ENCODE measurements around the gene BLVRB. TPM values are rescaled to one million over a fixed set of nuclear protein-coding genes. Genes with fewer than 3 reads are reported as not detected.

BLVRB gene
- polyA plus RNA-seq, 2 of the 4 experiments (the other 2 are of a cell fraction): 202 to 280 TPM

- POLR2A ChIA-PET: interaction anchor here (1.1 to 6.2 kb wide), 2 partner anchors 8 to 15 kb away, joined by 4 to 47 read pairs; partner anchors contain the start of gene SERTAD1
- Histone ChIP-seq H3K4me3 (no peak overlapping the region), H3K4me2 (no peak overlapping the region), H3K4me1 (peaks cover 21% of the 10 kb centered on the region), H3K9me3 (no peaks in the 10 kb centered on the region), H3K27ac (no peak overlapping the region; a peak in 1 of 6 replicates)
- ATAC-seq (no peak), FAIRE-seq (no peak), DNase-seq (ENCODE audit: low read depth in 1 of 2, low spot score in 1 of 2) (no peak)
- CTCF ChIA-PET: interaction anchor here (0.7 to 26.4 kb wide), 5 partner anchors 10 to 52 kb away, joined by 3 to 950 read pairs (median 10); partner anchors contain the start of genes BLVRB, PRX, SERTAD1 and SERTAD3
- WGBS (ENCODE audit: missing lambda C conversion rate): 77% methylated on average over 3 of the region's 3 CpGs
- TF ChIP-seq SREBF2 (IDR thresholded peaks at IDR 0.05): no peak
- no peak for TF ChIP-seq FOXS1 (CRISPR knock-in tag; IDR thresholded peaks at IDR 0.05)
- peak; percentile 73 for TF ChIP-seq ZFP36 (IDR thresholded peaks at IDR 0.05; ENCODE audit: borderline replicate concordance, partially characterized antibody)
- no peak for TF ChIP-seq HOXA7 (CRISPR knock-in tag; IDR thresholded peaks at IDR 0.05)
- TF ChIP-seq FOSL2 (IDR thresholded peaks at IDR 0.05): no peak
- TF ChIP-seq FOSL2 (CRISPR knock-in tag; IDR thresholded peaks at IDR 0.05): no peak
These were observed 47.5 kb downstream of the BLVRB start for GRCh38 chr19:40418040-40418439.

- Histone ChIP-seq H3K27ac (peak overlapping the region; percentile 37 to 75), H3K4me3 (no peak overlapping the region), H3K4me1 (peaks cover 21% of the 10 kb centered on the region), H3K4me2 (peak overlapping the region; percentile 10; the same call in 1 of the 3 replicates), H3K9me3 (no peaks in the 10 kb centered on the region)
- ATAC-seq (no peak), DNase-seq (ENCODE audit: low read depth in 1 of 2, low spot score in 1 of 2) (no peak), FAIRE-seq (no peak)
- ChIA-PET POLR2A (interaction anchor here (0.6 to 6.2 kb wide), 3 partner anchors 9 to 14 kb away, joined by 4 to 47 read pairs (median 4); partner anchors contain the start of gene SERTAD1), CTCF (interaction anchor here (0.7 to 26.4 kb wide), 8 partner anchors 10 to 274 kb away, joined by 3 to 950 read pairs (median 8); partner anchors contain the start of genes BLVRB, PRX, SERTAD1 and SERTAD3)
- no peak for TF ChIP-seq ZNF302 (CRISPR knock-in tag; IDR thresholded peaks at IDR 0.05)
- TF ChIP-seq JUN (IDR thresholded peaks at IDR 0.05): no peak
- TF ChIP-seq JUNB (IDR thresholded peaks at IDR 0.05): no peak
- TF ChIP-seq RARB (CRISPR knock-in tag; IDR thresholded peaks at IDR 0.05): no peak
- TF ChIP-seq FOXS1 (CRISPR knock-in tag; IDR thresholded peaks at IDR 0.05): no peak
- TF ChIP-seq ZC3H11A (IDR thresholded peaks at IDR 0.05): no peak
- no peak for TF ChIP-seq EHMT2 (IDR thresholded peaks at IDR 0.05; ENCODE audit: low read depth)
- no peak for TF ChIP-seq ZSCAN20 (CRISPR knock-in tag; IDR thresholded peaks at IDR 0.05)
- TF ChIP-seq E2F6 (IDR thresholded peaks at IDR 0.05; ENCODE audit: borderline replicate concordance, low read depth): no peak
- TF ChIP-seq RAD21 (conservative IDR thresholded peaks at IDR 0.05 in 1 of 2, IDR thresholded peaks at IDR 0.05 in 1 of 2): no peak
- no peak for TF ChIP-seq ATOH8 (CRISPR knock-in tag; IDR thresholded peaks at IDR 0.05; ENCODE audit: low read depth)
- TF ChIP-seq GATA3 (IDR thresholded peaks at IDR 0.05; ENCODE audit: borderline replicate concordance): no peak
- TF ChIP-seq TFCP2L1 (CRISPR knock-in tag; IDR thresholded peaks at IDR 0.05): no peak
- no peak for TF ChIP-seq HOXB13 (CRISPR knock-in tag; IDR thresholded peaks at IDR 0.05; ENCODE audit: low read depth)
- no peak for TF ChIP-seq NPAS2 (CRISPR knock-in tag; IDR thresholded peaks at IDR 0.05; ENCODE audit: borderline replicate concordance)
- no peak for TF ChIP-seq ESRRA (IDR thresholded peaks at IDR 0.05; ENCODE audit: borderline replicate concordance, low read length)
- no peak for TF ChIP-seq RFX5 (IDR thresholded peaks at IDR 0.05)
- no peak for TF ChIP-seq CEBPB (IDR thresholded peaks at IDR 0.05)
- WGBS (ENCODE audit: missing lambda C conversion rate): 90% methylated on average over 4 of the region's 4 CpGs
These were observed 47.9 kb downstream of the BLVRB start for GRCh38 chr19:40417643-40417981.

Measured in A549 (cell line).